GM12864 (cell line): ENCODE measurements around the gene AMBP.

Source experiments
- DNase-seq: peaks from one replicate; pipeline ENCODE4 v3.0.0-alpha.2; 2011; ENCODE audit warnings: low read depth
- H3K4me3 ChIP-seq: 2 replicates; pipeline ENCODE4 v1.5.1; 2011; ENCODE audit warnings: mild to moderate bottlenecking, low read depth, low read length, control low read depth
- TF ChIP-seq, protein P1 (sequence below): IDR thresholded peaks from 2 replicates; pipeline ENCODE4 v1.5.1; 2011; ENCODE audit warnings: low read depth, mild to moderate bottlenecking, moderate library complexity, low read length, control low read depth, inconsistent platforms; ENCODE audit errors: missing control alignments

Gene AMBP

DNA sequence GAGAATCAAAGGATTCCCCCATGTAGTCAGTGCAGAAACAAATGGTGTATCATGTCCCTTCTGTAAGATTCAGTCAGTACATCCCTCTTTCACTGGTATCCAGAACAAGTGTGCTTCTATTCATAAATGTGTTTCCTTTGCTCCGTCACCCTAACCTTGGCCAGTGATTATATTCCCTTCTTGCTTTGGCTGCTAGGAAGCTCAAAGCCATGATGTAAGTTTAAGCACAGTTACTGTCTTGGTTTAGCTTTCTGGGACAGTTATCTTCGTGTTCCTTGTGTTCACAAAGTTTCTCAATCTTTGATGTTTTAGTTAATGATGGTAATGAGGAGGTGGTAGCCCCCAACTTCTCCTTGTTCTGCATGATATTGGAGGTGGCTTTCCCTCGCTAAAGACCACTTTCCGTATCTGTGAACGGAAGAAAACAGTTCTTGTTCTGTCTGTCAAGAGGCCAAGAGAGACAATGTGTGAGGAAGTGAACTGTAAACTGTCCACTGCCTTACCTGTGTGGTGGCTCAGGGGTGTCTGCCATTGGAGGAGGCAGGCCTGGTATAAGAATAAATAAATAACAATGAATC is 2.2 kb upstream of the AMBP start:
- no peak for DNase-seq
- H3K4me3 ChIP-seq, result no peak overlapping the region
- TF ChIP-seq, protein P1, sequence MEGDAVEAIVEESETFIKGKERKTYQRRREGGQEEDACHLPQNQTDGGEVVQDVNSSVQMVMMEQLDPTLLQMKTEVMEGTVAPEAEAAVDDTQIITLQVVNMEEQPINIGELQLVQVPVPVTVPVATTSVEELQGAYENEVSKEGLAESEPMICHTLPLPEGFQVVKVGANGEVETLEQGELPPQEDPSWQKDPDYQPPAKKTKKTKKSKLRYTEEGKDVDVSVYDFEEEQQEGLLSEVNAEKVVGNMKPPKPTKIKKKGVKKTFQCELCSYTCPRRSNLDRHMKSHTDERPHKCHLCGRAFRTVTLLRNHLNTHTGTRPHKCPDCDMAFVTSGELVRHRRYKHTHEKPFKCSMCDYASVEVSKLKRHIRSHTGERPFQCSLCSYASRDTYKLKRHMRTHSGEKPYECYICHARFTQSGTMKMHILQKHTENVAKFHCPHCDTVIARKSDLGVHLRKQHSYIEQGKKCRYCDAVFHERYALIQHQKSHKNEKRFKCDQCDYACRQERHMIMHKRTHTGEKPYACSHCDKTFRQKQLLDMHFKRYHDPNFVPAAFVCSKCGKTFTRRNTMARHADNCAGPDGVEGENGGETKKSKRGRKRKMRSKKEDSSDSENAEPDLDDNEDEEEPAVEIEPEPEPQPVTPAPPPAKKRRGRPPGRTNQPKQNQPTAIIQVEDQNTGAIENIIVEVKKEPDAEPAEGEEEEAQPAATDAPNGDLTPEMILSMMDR, result no peak

DNA sequence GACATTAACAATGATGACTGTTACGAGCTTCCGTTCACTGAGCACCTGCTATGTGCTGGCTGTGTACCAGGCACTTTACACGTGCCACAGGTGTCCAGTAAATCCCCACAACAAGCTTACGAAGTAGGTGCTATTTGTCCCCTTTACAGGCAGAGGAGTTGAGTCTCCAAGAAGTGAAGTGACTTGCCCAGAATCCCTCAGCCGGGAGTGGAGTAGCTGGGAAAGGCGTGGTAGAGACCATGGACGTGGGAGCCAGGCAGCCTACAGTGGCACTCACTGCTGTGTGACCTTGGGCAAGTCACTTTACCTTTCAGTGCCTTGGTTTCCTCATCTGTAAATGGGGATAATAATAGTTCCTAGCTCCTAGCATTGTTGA is 669 bp upstream of the AMBP start:
- no peak overlapping the region for H3K4me3 ChIP-seq
- TF ChIP-seq, protein P1, result no peak
- DNase-seq, result no peak

DNA sequence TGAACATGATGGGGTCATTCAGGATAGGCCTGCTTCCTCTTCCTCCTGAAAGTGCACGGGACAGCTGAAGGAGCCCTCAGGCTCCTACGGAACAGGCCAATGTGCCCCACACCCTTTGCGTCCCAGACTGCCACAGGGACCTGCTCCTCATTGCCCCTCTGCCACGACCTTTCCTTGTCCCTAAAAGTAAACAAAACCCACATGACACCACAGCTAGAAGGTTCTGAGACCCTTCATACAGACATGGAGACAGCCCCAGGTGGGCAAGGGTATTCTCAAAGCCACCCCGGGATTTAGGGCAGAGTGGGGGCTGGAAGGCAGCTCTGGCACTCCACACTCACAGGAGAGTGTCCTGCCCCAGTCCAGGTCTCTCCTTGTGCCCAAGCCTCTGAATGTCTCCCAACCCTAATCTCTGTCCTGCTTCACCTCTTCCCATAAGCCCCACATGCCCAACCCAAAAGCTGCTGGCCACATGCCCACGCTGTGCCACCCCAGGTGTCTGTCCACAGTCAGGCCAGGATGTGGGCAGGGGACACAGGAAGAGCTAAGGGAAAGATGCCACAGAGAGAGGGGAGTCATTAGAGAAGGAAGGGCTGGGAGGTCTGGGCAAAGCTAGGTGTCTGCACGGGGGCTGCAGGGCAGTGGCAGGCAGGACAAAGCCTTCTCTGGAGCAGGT is 800 bp downstream of the AMBP start:
- TF ChIP-seq, protein P1, result no peak
- H3K4me3 ChIP-seq, result no peak overlapping the region
- DNase-seq, result no peak

DNA sequence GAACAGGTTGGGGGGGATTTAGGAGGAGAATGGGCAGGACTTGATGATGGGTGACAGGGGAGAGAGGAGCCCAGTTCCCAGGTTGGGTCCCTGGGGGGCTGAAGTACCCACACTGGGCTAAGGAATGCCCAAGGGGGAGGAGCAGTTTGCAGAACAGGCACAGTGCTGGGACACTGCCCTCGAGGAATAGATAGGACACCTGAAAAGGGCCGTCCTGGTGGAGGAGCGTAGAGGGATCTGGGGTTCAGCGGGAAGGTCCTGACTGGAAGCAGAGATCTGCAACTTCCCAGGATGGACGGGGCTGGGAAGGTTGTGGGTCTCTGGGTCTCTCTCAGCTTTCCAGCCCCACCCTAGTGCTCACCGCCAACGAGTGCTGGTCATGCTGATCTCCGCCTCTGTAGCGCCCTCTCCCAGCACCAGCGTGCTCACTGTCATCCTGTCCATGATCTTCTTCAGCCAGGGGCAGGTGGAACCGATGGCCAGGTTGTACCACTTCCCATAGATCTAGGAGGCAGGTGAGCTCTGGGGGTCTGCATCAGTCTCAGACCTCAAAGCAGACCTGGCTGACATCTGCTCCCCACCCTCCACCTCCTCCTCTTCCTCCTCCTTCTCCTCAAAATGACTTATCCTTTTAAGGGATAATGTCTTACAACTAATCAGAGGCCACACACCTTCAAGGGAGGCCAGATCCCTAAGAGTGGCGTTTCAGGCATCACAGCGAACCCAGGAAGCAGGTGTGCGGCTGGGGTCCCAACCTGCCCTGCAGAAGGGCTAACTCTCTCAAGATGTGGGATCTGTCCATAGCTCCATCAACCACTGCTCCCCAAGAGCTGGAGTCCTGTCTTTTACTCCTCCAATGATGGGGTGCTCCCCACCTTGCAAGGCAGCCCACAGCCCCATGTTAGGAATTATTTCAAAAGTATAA is 1.6 kb downstream of the AMBP start:
- no peak overlapping the region for H3K4me3 ChIP-seq
- TF ChIP-seq, protein P1, result no peak
- DNase-seq, result no peak

DNA sequence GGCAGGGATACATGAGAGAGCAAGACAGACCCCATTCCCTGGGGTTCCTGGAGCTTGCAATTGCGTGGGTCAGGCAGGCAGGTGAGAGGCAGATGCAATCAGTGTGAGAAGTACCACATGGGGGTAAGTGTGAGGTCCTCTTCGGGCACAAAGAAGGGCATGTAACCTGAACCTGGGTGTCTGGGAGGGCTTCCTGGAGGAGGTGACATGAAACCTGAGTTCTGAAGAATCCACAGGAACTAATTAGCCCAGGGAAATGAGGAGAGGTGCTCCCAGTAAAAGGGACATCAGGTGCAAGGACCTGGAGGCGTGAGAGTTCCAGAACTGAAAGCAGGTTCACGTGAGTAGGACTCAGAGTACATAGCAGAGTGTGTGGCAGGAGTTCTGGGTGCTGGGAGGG is 2.5 kb downstream of the AMBP start:
- no peak overlapping the region for H3K4me3 ChIP-seq
- TF ChIP-seq, protein P1, result no peak
- DNase-seq, result no peak

DNA sequence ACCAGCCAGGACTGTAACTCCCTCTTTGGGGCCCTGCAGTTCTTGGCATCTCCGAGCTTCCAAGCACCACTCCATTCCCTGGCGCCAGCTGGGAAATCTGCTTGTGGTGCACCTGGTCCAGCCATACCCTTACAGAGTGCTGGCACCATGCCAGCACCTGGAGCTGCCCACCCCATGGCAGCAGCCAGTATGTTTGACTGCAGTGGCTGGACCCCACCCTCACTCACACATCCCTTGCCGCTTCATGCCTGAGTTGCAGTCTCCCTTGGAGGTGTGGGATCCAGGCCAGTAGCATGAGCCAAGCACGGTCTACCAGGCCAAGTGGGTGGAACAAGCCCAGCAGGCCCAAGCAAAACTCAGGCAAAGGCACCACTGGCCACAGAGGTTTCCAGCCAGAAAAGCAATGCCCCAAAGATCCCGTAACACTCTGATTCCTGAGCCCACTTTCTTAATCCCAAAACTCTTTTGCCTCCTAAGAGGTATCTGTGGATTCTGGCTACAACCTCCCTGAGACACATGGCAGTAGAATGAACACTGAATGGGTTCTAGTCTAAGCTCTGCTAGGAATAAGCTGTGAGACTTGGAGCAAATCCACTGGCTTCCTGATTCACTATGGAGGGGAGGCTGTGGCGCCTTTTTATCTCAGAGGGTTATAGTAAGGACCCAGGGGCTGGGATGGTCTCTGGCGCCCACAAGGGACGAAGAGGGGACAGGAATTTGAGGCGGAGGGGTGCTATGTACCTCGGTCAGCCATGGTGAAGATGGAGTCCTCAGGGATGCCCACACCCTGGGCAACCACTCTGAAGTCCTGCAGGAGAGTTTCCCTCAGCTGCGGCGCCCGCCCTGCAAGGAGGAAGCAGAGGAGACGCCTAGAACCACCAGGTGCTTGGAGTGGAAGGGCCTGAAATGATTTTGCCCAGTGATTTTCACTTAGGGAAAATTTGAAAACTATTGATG is 5.6 kb downstream of the AMBP start:
- H3K4me3 ChIP-seq, result no peak overlapping the region
- TF ChIP-seq, protein P1, result no peak
- no peak for DNase-seq
